ENCODE data around the gene STX10.

The STX10 gene

DNA sequence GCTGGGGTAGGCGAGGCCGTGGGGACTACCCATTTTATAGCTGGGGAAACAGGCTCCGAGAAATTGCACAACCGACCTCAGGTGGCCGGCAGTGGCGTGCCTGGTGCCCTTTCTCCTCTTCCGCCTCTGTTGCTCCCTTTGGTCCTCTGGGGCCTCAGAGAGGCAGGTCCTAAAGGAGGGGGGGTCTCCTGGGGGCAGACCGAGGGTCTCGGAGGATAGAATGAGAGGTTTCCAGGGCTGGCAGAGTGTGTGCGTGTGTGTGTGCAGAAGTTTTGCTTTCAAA, 11.3 kb downstream of the STX10 start:
- no peak for DNase-seq

DNA sequence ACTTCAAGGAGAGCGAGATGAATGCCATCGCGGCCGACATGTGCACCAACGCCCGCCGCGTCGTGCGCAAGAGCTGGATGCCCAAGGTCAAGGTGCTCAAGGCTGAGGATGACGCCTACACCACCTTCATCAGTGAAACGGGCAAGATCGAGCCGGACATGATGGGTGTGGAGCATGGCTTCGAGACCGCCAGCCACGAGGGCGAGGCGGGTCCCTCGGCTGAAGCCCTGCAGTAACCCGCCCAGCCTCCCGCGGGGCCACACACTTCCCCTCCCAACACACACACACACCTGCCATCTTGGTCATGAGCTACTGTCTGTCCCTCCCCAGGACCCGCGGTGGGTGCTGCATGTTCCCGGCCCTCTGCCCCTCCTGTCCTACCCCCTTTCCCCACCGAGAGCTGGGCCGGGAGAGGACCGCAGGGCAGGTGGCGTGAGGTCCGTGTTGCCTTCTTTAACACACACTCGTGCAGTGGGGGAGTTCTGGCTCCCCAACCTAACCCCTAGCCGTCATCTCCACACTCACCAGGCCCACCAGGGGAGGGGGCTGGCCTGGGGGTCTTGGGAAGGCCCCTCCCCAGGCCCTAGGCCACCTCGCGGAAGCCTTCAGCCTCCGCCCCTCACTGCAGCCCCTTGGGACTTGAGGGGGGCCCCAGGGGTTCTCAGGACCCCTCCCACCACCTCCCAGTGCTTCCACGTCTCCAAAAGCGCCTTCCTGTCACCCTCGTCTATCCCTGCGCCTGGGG, 11.8 kb downstream of the STX10 start:
- DNase-seq: no peak

DNA sequence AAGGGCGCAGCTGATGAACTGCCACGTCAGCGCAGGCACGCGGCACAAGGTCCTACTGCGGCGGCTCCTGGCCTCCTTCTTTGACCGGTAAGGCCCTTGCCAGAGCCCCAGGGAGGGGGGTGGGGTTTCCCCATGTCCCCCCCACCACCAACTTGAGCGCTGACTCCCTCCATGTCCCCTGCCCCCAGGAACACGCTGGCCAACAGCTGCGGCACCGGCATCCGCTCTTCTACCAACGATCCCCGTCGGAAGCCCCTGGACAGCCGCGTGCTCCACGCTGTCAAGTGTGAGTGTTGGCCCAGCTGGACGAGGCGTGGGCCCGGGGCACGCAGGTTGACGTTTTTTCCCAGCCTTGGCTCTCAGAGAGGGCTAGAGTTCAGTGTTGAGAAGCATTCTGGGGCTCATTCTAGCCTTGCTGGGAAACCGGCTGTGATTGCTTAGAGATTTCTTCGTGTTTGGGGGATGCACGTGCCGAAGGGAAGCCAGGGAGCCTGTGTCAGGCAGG, 12.8 kb downstream of the STX10 start:
- DNase-seq: no peak

DNA sequence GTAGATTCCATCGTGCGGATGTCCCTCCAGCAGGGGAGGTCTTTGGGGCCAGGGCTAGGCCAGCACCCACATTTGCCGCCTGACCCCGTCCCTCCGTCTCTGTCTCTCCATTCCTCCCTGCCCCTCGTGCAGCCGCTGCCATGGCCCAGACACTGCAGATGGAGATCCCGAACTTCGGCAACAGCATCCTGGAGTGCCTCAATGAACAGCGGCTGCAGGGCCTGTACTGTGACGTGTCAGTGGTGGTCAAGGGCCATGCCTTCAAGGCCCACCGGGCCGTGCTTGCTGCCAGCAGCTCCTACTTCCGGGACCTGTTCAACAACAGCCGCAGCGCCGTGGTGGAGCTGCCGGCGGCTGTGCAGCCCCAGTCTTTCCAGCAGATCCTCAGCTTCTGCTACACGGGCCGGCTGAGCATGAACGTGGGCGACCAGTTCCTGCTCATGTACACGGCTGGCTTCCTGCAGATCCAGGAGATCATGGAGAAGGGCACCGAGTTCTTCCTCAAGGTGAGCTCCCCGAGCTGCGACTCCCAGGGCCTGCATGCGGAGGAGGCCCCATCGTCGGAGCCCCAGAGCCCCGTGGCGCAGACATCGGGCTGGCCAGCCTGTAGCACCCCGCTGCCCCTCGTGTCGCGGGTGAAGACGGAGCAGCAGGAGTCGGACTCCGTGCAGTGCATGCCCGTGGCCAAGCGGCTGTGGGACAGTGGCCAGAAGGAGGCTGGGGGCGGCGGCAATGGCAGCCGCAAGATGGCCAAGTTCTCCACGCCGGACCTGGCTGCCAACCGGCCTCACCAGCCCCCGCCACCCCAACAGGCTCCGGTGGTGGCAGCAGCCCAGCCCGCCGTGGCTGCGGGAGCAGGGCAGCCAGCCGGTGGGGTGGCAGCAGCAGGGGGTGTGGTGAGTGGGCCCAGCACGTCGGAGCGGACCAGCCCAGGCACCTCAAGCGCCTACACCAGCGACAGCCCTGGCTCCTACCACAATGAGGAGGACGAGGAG, 14.8 kb downstream of the STX10 start:
- no peak for DNase-seq

DNA sequence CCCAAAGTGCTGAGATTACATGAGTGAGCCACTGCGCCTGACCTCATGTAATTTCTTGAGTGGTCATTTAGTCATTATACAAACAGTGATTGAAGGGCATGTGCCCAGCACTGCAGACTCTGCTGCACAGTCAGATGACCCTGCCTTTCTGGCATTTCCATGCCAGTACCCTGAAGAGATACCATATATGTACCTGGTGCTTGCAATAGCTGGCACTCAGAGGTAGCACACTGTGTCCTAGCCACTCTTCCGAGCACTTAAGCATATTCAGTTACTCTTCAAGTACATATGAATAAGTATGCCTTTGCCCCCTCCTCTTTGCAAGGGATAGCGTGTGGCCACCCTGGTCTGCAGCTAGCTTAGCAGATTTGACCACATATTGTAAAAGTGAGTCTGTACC, 15.5 kb downstream of the STX10 start:
- DNase-seq: no peak

DNA sequence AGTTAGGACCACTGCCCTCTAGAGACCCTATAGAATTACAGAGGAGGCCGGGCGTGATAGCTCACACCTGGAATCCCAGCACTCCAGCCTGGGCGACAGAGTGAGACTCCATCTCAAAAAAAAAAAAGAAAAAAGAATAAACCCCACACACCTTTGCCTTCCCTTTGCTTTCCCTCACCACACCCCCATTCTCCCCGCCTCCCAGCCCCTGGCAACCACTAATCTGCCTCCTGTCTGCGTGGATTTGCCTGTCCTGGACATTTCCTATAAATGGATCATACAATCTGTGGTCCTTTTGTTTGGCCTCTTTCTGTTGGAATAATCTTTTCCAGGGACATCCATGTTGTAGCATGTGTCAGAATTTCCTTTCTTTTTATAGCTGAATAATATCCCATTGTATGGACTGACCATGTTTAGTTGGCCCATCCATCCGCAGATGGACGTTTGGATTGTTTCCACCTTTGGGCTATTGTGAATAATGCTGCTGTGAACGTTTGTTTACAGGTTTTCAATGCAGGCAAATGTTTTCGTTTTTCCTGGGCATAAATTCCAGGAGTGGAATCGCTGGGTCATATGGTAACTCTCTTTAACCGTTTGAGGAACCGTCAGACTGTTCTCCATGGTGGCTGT, 16.8 kb downstream of the STX10 start:
- DNase-seq: no peak

DNA sequence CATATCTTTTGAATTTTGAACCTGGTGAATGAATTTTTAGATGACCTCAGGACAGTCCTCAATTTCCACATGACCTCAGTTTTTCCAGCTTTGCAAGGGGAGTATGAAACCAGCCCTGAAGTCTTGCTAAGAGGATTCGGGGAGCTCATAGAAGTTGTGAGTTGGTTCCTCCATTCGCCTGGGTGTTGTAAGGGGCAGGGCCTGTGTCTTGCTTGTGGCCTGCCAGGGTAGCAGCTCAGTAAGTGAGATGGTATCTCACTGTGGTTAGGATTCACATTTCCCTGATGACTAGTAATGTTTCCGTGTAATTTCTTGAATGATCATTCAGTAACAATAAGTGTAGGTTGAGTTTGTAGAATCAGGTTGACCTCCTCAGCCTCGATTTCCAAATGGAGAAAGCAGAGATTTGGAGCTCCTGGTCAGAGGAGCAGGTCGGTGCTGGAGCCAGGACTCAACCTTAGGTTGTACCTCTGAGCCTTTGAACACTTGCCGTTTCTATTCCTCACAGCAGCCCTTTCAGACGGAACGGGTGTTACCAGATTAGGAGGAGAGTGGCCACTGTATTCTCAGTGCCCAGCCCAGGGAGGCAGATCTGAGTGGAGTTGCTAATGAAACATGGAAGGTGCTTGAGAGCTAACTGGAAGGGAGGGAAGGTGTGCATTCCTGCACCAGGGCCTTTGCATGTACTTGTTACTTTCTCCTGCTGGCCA, 17.5 kb downstream of the STX10 start:
- DNase-seq: peak; percentile 86

DNA sequence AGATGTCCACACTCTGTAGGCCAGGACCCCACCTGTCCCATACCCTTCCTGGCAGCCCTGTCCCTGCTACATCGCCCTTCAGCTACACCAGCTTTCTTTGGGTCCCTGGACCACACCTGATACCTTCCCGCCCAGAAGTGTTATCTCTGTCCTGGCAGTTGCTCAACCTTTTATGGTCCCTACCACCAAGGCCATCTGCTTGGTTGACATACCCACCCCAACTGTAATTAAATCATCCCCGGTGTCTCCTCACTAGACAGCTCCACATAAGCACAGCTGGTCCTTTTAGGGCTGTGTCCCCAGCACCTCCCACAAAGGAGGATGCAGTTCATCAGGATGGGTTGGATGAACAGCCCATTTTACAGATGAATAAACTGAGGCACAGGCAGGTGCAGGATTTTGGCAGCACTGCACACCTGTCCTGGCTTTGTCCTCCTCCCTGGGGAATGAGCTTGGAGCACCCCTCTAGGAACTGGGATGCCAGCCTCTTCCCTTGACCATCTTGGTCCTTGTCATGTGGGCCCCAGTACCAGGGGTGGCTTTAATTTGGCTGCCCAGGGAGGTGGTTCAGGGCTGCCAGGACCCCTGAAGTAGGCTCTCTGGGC, 19.2 kb downstream of the STX10 start:
- no peak for DNase-seq

DNA sequence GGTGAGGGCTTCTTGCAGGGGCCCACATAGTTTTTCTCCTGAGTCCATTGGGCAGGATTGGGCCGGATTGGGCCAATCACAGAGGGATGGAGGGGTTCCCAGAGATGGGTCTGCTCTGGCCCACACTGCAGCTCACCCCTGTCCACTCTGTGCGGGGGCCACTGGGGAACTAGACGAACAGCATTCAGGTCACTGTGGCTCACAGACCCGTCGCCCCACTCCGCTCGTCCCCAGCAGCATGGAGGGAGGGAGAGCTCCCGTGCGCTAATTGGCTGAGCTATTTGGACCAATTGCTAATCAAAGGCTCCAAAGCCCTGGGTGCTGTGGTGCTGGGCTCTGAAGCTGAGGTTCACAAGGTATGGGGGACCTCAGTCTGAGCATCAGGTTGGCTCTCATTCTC, 20.8 kb downstream of the STX10 start:
- DNase-seq: no peak

DNA sequence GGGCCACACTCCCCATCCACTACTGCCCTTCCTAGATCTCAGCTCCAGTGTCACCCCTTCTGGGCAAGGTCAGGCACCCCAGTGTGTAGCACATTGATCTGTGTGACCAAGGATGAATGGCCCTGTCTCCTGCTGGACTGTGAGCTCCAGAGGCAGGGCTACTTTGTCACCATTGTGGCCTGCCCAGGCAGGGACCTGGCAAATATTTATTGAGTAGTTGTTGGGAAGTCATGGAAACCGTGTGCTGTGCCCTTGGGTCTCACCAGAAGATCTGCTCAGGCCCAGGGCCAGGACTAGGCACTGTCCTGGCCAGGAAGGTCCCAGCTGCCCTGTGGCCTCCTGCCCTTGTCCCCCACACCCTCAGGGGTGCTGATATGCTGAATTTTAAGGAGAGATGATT, 21.6 kb downstream of the STX10 start:
- DNase-seq: no peak

DNA sequence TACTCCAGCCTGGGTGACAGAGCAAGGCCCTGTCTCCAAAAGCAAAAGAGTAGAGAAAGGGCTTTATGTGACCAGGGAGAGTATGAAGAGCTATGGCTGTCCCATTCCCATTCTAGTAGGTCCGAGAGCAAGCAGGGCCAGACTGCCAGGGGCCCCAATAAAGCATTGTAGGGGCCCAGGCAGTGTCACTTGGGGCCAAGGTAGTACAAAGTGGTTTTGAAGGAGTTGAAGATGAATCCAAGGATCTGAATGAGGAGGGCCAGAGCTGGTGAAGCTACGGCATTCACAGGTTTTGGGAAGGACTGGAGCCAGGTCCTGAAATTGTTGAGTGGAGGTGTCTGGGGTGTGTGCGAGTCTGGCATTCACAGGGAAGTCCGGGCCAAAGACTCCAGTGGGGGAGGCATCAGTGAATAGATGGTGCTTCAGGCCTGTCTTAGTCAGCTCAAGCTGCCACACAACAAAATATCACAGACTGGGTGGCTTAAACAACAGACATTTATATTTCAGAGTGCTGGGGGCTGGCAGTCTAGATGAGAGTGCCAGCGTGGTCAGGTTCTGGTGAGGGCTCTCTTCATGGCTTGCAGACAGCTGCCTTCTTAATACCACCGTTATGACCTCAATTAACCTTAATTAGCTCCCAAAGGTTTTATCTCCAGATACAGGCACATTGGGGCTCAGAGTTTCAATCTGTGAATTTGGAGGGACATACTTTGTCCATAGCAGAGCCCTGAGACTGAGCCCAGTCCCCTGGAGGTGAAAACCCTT, 22.2 kb downstream of the STX10 start:
- DNase-seq: no peak

DNA sequence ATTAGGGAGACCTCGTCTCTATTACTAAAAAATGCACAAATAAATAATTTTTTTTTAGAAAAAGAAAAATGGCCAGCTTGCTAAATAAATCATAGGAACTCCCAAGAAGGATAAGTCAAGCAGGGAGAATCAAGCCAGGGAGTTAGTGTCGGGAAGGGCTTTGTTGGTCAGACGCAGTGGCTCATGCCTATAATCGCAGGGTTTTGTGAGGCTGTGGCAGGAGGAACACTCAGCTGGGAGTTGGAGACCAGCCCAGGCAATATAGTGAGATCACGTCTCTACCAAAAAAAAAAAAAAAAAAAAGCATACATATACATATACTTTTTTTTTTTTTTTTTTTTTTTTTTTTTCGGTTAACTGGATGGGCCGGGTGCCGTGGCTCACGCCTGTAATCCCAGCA, 23.1 kb downstream of the STX10 start:
- DNase-seq: no peak

DNA sequence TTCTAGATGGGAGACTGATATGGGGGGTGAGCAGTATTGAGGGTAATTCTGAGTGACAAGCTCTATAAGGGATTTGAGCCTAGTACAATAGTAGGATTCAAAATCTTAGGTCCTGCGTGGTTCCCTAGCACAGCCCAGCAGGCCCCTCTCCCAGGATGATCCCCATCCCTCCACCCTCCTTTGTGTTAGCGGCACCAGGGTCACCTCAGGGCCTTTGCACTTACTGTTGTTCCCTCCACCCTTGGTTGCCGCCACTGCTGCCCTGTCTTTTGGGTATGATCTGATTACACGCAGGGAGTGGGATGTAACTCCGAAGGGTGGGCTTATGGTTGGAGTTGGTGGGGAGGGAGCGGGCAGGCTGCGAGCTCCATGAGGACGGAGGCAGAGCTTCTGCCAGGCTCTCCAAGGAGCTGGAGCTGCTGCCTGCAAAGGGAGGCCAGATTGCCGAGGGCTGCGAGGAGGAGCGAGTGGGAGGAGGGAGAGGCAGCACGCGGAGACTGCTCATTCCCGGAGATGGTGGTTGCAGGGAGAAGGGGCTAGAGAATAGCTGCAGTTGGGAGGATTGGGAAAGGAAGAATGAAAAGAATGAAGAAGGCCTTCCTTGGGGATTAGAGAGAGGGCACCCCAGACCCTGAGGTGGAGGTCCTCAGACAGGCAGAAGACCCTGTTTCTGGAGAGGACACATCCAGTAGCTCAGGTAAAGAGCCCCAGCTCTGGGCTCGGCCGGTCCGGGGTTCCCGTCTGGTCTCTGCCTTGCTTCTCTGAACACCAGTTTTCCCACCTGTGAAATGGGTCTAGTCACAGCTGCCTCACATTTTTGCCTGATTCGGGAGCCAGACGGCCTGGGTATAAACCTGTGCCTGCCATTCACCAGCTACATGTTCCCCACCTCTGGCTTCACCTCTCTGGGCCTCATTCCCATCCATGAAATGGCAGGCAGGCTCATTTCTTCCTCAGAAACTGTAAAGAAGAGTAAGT, 26.9 kb downstream of the STX10 start:
- no peak for DNase-seq

DNA sequence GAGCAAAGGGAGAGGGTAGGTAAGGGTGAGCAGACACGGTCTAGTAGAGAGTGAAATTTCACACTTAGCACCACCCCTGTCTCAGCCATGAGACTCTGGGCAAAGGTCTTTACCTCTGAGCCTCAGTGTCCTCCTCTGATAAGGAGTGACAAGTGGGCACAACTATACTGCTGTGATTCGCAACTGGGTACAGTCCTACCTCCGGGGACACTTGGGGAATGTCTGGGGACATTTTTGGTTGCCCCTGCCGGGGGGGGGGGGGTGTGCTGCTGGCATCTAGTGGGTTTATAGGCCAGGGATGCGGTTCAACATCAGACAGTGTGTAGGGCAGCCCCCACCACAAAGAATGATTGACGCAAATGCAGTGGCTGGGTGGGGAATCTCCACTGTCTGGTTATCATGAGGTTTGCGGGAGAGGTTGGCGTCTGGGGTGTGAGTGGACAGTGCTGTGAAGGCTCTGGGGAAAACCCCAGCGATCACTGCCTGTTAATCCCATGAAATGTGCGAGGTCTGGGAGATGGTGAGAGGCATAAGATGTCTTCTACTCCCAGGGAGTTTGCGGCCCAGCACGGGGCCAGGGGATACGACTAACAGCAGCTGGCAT, 27.8 kb downstream of the STX10 start:
- no peak for DNase-seq

DNA sequence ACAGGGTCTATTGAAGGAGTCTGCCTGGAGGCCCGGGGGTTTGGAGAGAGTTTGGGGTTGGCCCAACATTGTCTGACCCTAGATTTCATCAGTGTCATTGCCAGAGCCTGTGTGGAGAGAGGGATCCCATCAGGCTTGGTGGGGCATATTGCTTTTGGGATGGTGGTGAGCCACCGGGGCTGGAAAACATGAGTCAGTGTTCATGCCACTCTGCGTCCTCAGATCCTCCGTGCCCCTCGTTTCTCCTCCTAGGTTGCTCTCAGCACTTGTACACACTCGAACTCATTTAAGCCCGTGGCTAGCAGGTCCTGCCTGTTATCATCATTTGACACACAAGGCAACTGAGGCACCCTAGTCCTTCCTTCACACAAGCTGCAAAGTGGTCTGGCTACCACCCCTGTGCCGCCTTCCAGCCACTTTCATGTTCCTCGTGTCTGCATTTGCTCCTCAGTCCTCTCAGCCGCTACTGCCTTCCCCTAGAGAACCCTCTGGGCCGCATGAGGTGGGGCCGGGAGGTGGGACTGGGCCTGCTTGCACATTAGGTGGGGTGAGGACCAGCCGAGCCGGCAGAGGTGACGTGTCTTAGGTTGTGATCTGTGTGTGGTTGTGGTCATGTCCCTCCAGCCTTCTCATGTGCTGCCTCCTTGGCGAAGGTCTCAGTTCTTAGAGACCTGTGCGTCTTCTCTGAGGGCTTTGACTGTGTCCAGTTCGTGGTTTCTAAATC, 28.5 kb downstream of the STX10 start:
- no peak for DNase-seq

DNA sequence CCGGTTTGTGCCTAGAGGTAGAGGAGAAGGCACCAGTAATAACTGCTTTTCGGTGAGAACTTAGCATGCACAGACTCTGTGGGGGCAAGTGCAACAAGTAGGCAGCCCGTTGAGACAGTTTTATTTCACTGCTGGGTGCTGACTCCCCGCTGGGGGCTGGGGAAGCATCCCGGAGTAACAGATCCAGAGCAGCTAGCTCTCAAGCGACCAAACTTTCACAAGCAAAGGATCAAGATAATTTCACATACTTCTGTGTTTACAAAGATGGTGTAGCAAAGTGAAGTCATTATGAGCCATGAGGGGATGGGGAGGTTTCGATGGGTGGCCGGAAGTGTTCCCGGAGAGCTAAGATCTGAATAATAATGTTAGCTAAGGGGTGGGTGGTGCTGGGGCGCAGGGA, 29.4 kb downstream of the STX10 start:
- DNase-seq: no peak

DNA sequence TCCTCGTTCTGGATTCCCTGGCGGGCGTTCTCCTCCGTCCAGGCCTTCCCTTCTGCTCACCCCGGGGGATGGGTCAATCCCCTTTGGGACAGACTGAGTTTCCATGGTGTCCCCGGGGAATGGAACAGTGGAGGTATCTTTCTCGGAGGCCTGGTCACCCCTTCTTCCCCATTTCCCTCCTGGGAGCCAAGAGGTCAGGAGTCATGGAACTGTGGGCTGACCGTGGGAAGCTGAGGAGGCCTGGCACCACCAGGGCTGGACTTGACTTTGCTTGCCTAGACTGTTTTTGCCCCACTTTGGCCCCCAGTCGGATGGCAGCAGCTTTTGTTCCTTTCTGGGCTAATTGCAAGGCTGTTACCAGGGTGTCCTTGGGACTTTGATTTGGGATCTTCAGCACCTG, 30.1 kb downstream of the STX10 start:
- DNase-seq: no peak

DNA sequence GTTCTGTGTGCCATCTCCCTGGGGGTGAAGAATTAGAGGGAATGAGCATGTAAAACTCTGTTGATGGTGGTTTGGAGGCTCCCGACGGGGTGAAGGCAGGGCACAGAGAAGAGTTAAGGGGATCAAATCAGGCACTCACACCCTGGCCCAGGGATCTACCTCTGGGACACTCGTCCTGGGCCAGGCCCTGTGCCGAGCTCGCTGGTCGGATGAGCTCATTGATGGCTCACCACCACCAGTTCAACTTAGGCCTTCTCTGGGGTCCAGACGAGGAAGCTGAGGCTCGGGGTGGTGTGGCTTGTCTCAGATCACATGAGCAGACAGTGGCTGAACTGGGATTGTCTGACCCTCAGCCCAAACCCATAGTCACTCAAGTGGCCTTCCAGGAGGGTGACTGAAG, 30.5 kb downstream of the STX10 start:
- no peak for DNase-seq

DNA sequence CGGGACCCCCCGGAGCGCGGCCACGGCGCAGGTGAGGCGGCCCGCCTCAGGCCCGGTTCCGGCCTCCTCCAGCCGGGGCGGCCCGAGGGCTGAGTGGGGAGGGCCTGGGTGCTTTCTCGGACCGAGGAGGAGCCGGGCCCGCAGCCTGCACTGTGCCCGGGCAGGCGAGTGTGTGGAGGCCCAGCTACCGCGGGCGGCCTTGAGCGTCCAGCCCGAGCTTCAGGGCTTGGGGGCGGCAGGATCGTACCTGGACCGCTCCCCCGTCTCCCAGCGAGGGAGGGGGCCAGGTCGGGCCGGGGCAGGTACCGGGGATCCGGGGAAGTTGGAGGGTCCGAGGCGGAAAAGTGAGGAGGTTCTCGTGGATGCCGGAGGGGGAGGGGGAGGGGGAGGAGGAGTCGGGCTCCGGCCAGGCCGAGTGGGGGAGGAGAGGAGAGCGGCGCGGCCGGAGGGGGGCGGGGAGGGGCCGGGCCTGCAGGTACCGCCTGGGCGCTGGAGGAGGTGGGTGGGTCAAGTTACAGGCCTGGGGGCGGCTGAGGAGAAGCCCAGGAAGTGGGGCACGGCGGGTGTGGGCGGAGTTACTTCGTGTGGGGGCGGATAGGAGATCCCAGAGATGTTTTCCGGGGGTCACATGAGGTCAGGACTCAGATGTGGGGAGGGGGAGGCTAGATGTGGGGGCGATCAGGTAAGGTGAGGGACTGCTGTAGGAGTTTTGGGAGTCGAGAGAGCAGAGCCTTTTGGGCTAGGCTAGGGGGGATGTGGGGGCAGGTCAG, 31.6 kb downstream of the STX10 start:
- DNase-seq: peak; percentile 61
